Body of pancreas (tissue), 4 donors: ENCODE results near the gene ZKSCAN1.

Experiments used
- CTCF ChIP-seq, 7 experiments: fragments of 450-650 bp in 4 of 7; fragments of 200-600 bp in 3 of 7; sonication (generic) in 3 of 7; IDR thresholded peaks; one replicate each; pipeline ENCODE4 v1.5.1; 2016 to 2019; ENCODE audit warnings: antibody characterized with exemption in 7 of 7
- POLR2A ChIP-seq, 3 donors: fragments of 450-650 bp; IDR thresholded peaks; one replicate each; pipeline ENCODE4 v1.6.1; 2016; ENCODE audit warnings: antibody characterized with exemption in 3 of 3, mild to moderate bottlenecking in 2 of 3

- TF ChIP-seq CTCF (IDR thresholded peaks at IDR 0.05): no peak
- no peak for TF ChIP-seq POLR2A (IDR thresholded peaks at IDR 0.05)
These were observed 19.6 kb downstream of the ZKSCAN1 start for GRCh38 chr7:100034871-100035510.
